Smooth muscle cell (in vitro differentiated cells): ENCODE measurements around the gene ATG13. TPM values are rescaled to one million over a fixed set of nuclear protein-coding genes. Genes with fewer than 3 reads are reported as not detected.

ENCODE experiments used
- DNase-seq: peaks from one replicate; lab custom pipeline; 2025; ENCODE audit not compliant: unreplicated experiment; lab: John Stamatoyannopoulos, UW
- H2AFZ ChIP-seq: fragments of 200-600 bp; sonication (generic); 2 replicates; pipeline ENCODE4 v1.6.0; 2016; ENCODE audit warnings: antibody characterized with exemption, low read depth, mild to moderate bottlenecking
- H3F3A ChIP-seq: fragments of 200-600 bp; sonication (generic); 2 replicates; pipeline ENCODE4 v1.6.0; 2017; ENCODE audit warnings: antibody characterized with exemption, low read depth
- H3K27ac ChIP-seq: fragments of 200-600 bp; sonication (generic); 2 replicates; pipeline ENCODE4 v1.5.1; 2016; ENCODE audit warnings: low read depth, mild to moderate bottlenecking
- H3K27me3 ChIP-seq: fragments of 200-600 bp; sonication (generic); 2 replicates; pipeline ENCODE4 v1.6.1; 2016; ENCODE audit warnings: low read depth, mild to moderate bottlenecking
- H3K36me3 ChIP-seq: fragments of 200-600 bp; sonication (generic); 2 replicates; pipeline ENCODE4 v1.5.1; 2016; ENCODE audit warnings: low read depth
- H3K4me1 ChIP-seq: fragments of 200-600 bp; sonication (generic); 2 replicates; pipeline ENCODE4 v1.5.1; 2016; ENCODE audit warnings: low read depth
- H3K4me2 ChIP-seq: fragments of 200-600 bp; sonication (generic); 2 replicates; pipeline ENCODE4 v1.6.0; 2016; ENCODE audit warnings: mild to moderate bottlenecking
- H3K4me3 ChIP-seq: fragments of 200-600 bp; sonication (generic); 2 replicates; pipeline ENCODE4 v1.5.1; 2016; ENCODE audit warnings: mild to moderate bottlenecking
- H3K79me2 ChIP-seq: fragments of 200-600 bp; sonication (generic); 2 replicates; pipeline ENCODE4 v1.6.0; 2016; ENCODE audit warnings: low read depth, mild to moderate bottlenecking
- H3K9ac ChIP-seq: fragments of 200-600 bp; sonication (generic); 2 replicates; pipeline ENCODE4 v1.6.0; 2016; ENCODE audit warnings: low read depth
- H3K9me3 ChIP-seq: fragments of 200-600 bp; sonication (generic); replicated peaks from 2 replicates; pipeline ENCODE4 v1.5.1; 2016; ENCODE audit warnings: low read depth
- H4K20me1 ChIP-seq: fragments of 200-600 bp; sonication (generic); 2 replicates; pipeline ENCODE4 v1.6.0; 2016; ENCODE audit warnings: low read depth
- CTCF ChIP-seq: fragments of 200-600 bp; sonication (generic); IDR thresholded peaks from 2 replicates; pipeline ENCODE4 v1.5.1; 2017; ENCODE audit warnings: borderline replicate concordance, mild to moderate bottlenecking, antibody characterized with exemption; ENCODE audit not compliant: insufficient read depth, poor library complexity, severe bottlenecking
- WGBS: methylation state at CpG from one replicate; pipeline ENCODE4 v1.1.7; 2016; ENCODE audit warnings: low lambda C conversion rate; 5-methylcytosine and 5-hydroxymethylcytosine counted together
- polyA plus RNA-seq: library from polyadenylated mRNA; unstranded; fragments of >200 nt; fragmentation: Nextera tagmentation; extraction: Ambion mirVana; gene quantifications from 2 replicates; pipeline ENCODE4 v1.2.1, GENCODE V29; 2016
- total RNA-seq: library from RNA; depleted of rRNA; stranded (reverse); fragments of >200 nt; gene quantifications from 2 replicates; pipeline ENCODE4 v1.2.3, GENCODE V29; 2014

ATG13 gene
- total and polyA plus RNA-seq, 2 experiments from 2014 or later: 66.3 to 96.5 TPM

- H3K9me3 ChIP-seq: no peaks in the 10 kb centered on the region
- no peak overlapping the region for H3K4me2 ChIP-seq
- peaks cover 25% of the 10 kb centered on the region for H3K79me2 ChIP-seq
- WGBS: 96% methylated on average over 22 of the region's 22 CpGs
- H2AFZ ChIP-seq: no peak overlapping the region
- no peaks in the 10 kb centered on the region for H3K4me1 ChIP-seq
- peaks cover 4% of the 10 kb centered on the region for H3K36me3 ChIP-seq
- no peak overlapping the region for H3K27ac ChIP-seq
- no peaks in the 10 kb centered on the region for H3K27me3 ChIP-seq
- no peak for TF ChIP-seq CTCF
- no peak overlapping the region for H3K9ac ChIP-seq
- no peak overlapping the region for H3K4me3 ChIP-seq
- DNase-seq: no peak
- peaks cover 33% of the 10 kb centered on the region for H4K20me1 ChIP-seq
- no peaks in the 10 kb centered on the region for H3F3A ChIP-seq
Observed at GRCh38 chr11:46633291-46634217, 16.2 kb downstream of the ATG13 start.

DNA sequence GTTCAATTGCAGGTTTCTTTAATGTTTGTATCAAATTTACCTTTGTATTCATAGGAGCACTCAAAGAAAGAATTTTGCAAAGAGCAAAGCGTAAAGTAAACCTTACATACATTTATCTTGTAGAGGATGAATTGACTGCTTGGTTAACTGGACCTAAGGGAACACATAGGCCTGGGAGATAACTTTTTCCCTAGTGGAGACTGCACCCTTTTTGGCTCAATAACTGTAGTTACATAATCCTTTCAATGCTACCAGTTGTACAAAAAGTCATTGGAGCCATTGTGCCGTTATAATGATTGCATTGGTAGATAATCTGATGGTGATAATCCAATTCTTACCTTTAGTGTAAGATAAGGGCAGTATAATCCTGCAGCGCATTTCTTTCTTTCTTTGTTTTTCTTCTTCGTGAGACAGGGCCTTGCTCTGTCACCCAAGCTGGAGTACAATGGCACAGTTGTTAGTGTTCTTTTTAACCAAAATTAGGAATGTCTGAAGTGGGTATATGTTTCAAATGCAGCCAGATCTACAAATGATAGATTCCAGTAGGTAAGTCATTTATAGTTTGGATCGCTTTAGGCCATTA lies 18.3 kb downstream of the ATG13 start:
- 93% methylated on average over 5 of the region's 5 CpGs for WGBS
- no peak overlapping the region for H3K27ac ChIP-seq
- H3F3A ChIP-seq: no peaks in the 10 kb centered on the region
- H3K4me2 ChIP-seq: no peak overlapping the region
- H4K20me1 ChIP-seq: peaks cover 27% of the 10 kb centered on the region
- H2AFZ ChIP-seq: no peak overlapping the region
- TF ChIP-seq CTCF: no peak
- DNase-seq: no peak
- H3K79me2 ChIP-seq: peaks cover 33% of the 10 kb centered on the region
- no peaks in the 10 kb centered on the region for H3K9me3 ChIP-seq
- H3K4me3 ChIP-seq: no peak overlapping the region
- peaks cover 4% of the 10 kb centered on the region for H3K36me3 ChIP-seq
- no peaks in the 10 kb centered on the region for H3K4me1 ChIP-seq
- no peak overlapping the region for H3K9ac ChIP-seq
- H3K27me3 ChIP-seq: no peaks in the 10 kb centered on the region

DNA sequence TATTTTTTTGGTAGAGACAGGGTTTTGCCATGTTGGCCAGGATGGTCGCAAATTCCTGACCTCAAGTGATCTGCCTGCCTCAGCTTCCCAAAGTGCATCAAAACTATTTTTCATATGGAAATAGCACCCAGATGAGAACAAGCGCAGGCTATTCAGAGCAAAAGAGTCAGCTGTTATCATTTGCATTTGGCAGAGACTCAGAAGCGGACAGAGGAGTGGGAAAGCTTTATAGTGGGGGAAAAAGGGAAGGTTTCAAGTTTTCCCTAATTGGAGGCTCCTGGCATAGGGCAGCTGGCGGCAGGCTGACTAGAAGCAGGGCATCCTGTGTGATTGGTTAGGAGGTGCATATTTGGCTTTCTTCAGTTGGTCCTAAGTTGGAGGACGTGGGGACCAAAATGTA lies 20.2 kb downstream of the ATG13 start:
- no peak overlapping the region for H3K27ac ChIP-seq
- peaks cover 23% of the 10 kb centered on the region for H4K20me1 ChIP-seq
- no peak overlapping the region for H2AFZ ChIP-seq
- WGBS: 97% methylated on average over 5 of the region's 5 CpGs
- no peaks in the 10 kb centered on the region for H3K27me3 ChIP-seq
- TF ChIP-seq CTCF: no peak
- no peaks in the 10 kb centered on the region for H3K9me3 ChIP-seq
- DNase-seq: no peak
- no peak overlapping the region for H3K4me3 ChIP-seq
- no peaks in the 10 kb centered on the region for H3K4me1 ChIP-seq
- H3F3A ChIP-seq: no peaks in the 10 kb centered on the region
- peaks cover 45% of the 10 kb centered on the region for H3K79me2 ChIP-seq
- no peak overlapping the region for H3K4me2 ChIP-seq
- H3K9ac ChIP-seq: no peak overlapping the region
- peaks cover 4% of the 10 kb centered on the region for H3K36me3 ChIP-seq
